GM12875 (cell line): Measurements from ENCODE around the gene C19orf53.

Source experiments
- H3K4me3 ChIP-seq: one replicate; pipeline ENCODE4 v1.5.1; 2011; ENCODE audit warnings: low read depth, low read length, control low read depth
- TF ChIP-seq, protein P1 (sequence below): IDR thresholded peaks from 2 replicates; pipeline ENCODE4 v1.5.1; 2011; ENCODE audit warnings: low read depth, mild to moderate bottlenecking, control low read depth, inconsistent platforms, low read length, moderate library complexity, borderline replicate concordance; ENCODE audit not compliant: insufficient read depth

Gene C19orf53

DNA sequence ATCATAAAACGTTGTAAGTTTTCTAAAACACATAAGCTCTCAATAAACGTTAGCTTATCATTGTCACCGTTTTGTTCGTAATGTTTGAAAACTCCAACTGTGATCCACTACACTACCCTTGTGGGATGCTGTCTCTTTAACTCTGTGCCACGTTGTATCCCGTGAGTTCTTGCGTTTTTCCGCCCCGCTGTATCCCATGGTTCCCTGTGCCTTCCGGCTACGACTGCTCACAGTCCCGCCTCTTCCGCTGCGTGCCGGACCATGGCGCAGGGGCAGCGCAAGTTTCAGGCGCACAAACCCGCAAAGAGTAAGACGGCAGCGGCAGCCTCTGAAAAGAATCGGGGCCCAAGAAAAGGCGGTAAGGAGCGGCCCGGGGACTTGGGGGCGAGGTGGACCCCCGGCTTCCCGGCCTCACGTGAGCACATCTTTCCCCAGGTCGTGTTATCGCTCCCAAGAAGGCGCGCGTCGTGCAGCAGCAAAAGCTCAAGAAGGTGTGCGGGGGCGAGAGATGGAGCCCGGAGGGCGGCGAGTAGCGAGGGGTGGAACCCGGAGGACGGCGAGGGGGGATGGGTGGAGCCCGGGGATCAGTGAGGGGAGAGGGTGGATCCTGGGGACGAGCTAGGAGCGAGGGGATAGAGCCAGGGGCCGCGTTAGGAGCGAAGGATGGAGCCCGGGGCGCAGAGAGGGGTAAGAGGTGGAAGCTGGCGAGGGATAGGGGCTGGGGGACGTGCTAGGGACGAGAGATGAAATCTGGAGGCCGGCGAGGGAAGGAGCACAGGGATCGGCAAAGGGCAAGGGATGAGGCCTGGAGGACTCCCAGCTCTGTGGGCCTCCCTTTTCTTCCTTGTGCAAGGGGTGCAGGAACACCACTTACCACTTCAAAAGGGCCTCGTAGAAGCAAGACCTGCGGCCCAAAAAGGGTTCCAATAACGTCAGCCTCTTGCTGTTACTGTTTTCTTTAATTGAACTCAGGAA, at the start of gene C19orf53:
Gene C19orf53 (plus strand): TSS at position 240 of the 975 bp plus-strand sequence. CDS start 22 bp downstream, at position 262.
- TF ChIP-seq, protein P1, sequence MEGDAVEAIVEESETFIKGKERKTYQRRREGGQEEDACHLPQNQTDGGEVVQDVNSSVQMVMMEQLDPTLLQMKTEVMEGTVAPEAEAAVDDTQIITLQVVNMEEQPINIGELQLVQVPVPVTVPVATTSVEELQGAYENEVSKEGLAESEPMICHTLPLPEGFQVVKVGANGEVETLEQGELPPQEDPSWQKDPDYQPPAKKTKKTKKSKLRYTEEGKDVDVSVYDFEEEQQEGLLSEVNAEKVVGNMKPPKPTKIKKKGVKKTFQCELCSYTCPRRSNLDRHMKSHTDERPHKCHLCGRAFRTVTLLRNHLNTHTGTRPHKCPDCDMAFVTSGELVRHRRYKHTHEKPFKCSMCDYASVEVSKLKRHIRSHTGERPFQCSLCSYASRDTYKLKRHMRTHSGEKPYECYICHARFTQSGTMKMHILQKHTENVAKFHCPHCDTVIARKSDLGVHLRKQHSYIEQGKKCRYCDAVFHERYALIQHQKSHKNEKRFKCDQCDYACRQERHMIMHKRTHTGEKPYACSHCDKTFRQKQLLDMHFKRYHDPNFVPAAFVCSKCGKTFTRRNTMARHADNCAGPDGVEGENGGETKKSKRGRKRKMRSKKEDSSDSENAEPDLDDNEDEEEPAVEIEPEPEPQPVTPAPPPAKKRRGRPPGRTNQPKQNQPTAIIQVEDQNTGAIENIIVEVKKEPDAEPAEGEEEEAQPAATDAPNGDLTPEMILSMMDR = no peak
- peak within 1 kb of the TSS; percentile 97 for H3K4me3 ChIP-seq

DNA sequence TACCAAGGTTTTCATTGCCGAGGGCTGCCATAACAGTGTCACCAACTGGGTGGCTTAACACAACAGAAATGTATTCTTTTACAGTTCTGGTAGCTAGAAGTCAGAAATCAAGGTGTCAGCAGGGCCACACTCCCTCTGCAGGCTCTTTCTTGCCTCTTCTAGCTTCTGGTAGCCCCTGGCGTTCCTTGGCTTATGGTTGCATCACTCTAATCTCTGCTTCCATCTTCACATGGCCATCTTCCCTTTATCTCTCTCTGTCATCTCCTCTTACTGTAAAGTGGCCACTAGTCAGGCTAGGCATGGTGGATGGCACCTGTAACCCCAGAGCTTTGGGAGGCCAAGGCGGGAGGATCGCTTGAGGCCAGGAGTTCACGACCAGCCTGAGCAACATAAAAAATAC, 47.9 kb upstream of the C19orf53 start:
- H3K4me3 ChIP-seq = no peak overlapping the region
- TF ChIP-seq, protein P1 = no peak

DNA sequence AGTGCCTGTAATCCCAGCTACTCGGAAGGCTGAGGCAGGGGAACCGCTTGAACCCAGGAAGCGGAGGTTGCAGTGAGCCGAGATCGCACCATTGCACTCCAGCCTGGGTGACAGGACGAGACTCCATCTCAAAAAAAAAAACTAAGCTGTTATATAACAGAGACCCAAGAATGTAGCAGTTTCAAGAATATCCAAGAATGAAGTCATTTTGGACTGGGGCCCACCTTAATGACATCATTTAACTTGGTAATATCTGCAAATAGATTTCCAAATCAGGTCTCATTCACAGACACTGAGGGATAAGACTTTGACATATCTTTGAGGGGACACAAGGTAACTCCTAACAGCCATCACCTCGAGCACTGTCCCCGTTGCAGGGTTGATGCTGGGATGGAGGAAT, 46.5 kb upstream of the C19orf53 start:
- TF ChIP-seq, protein P1 = no peak
- H3K4me3 ChIP-seq = no peak overlapping the region

DNA sequence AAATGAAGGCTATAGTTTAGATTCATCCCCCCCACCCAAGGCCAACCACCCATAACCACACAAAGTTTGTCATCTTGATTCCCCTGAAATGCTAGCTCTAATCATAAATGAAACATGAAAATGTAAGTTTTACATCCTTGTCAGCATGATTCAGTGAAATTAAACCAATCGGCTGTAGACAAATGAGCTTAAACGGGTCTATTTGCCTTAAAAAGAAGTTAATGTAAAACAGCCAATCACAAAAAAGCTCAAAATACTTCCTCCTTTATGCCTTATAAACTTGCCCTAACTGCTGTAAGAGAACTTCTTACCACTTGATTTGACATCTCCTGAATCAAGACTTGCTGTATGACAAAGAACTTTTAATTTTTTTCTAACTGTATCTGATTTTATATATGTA, 44.4 kb upstream of the C19orf53 start:
- TF ChIP-seq, protein P1 = no peak
- no peak overlapping the region for H3K4me3 ChIP-seq

DNA sequence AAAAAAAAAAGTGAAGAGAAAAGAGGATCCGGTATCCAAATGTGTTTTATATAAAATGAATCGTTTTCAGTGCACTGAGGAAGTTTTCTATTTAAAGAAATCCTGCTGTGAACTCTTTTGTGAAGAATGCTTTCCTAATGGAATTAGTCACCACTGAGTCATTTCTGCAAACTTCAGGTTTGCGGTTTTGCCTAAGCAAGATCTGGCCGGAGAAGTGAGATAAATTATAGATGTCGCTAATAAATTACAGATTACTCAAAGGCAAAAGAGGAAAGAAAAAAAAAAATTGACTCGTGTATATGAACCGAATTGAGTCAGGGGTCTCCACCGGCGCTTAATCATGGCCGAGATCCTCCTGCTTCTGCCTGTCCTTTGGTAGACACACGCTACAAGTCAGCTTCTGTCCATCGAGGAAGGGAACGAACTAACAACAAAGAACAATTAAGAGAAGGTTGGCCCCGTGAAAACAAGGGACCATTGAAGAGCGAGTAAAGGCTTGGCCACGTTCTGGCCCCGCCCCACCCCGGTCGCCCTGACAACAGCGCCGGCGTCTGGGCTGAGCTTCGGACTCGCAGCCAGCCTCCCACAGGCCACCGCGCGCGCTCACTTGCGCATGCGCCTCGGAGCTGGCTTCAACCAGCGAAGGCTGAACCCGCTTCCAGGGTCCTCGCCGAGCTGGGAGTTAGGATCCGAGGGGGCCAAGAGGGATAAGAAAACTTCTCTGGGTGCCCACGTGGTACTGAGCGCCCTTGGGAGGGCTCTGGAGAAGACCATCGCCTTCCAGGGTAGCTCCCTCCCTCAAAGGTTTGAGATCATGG, 42.9 kb upstream of the C19orf53 start:
- H3K4me3 ChIP-seq = peak overlapping the region; percentile 56
- TF ChIP-seq, protein P1 = no peak

DNA sequence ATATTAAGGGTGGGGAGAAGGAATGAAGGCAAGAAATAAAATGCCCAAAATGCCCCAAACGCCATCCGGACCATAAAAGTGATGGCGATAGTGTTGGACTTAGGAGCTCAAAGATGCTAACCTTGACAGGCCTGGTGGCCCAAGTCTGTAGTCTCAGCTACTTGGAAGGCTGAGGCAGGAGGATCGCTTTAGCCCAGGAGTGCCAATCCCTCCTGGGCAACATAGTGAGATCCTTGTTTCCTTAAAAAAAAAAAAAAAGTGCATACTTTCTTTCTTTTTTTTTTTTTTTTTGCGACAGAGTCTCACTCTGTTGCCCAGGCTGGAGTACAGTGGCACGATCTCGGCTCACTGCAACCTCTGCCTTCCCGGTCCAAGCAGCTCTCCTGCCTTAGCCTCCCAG, 41.9 kb upstream of the C19orf53 start:
- TF ChIP-seq, protein P1 = no peak
- H3K4me3 ChIP-seq = peak overlapping the region; percentile 56
